T-helper 2 cell treated with Interferon-gamma antibody and Interleukin-4, amounts not matched to agents 100 ng/mL and 5 ng/mL, for 36 hours (primary cell): ENCODE data around the gene EIF4B. TPM values are rescaled to one million over a fixed set of nuclear protein-coding genes. Genes with fewer than 3 reads are reported as not detected.
"Not testable (repeated sequence)": the region's sequence is repeated elsewhere in the genome, so short reads cannot be mapped to it uniquely, and the experiment has no call there.

ENCODE experiments used
- intact Hi-C: fragments of 100-400 bp; cut with micrococcal nuclease; formaldehyde crosslinking; loops from one replicate; pipeline ENCODE4 v1.15.1; 2023
- total RNA-seq: library from RNA; stranded (reverse); gene quantifications from 2 replicates; pipeline ENCODE4 v1.2.3, GENCODE V29; 2022

The EIF4B gene, protein sequence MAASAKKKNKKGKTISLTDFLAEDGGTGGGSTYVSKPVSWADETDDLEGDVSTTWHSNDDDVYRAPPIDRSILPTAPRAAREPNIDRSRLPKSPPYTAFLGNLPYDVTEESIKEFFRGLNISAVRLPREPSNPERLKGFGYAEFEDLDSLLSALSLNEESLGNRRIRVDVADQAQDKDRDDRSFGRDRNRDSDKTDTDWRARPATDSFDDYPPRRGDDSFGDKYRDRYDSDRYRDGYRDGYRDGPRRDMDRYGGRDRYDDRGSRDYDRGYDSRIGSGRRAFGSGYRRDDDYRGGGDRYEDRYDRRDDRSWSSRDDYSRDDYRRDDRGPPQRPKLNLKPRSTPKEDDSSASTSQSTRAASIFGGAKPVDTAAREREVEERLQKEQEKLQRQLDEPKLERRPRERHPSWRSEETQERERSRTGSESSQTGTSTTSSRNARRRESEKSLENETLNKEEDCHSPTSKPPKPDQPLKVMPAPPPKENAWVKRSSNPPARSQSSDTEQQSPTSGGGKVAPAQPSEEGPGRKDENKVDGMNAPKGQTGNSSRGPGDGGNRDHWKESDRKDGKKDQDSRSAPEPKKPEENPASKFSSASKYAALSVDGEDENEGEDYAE
- total RNA-seq = 383 and 386 TPM in 2 replicates

DNA sequence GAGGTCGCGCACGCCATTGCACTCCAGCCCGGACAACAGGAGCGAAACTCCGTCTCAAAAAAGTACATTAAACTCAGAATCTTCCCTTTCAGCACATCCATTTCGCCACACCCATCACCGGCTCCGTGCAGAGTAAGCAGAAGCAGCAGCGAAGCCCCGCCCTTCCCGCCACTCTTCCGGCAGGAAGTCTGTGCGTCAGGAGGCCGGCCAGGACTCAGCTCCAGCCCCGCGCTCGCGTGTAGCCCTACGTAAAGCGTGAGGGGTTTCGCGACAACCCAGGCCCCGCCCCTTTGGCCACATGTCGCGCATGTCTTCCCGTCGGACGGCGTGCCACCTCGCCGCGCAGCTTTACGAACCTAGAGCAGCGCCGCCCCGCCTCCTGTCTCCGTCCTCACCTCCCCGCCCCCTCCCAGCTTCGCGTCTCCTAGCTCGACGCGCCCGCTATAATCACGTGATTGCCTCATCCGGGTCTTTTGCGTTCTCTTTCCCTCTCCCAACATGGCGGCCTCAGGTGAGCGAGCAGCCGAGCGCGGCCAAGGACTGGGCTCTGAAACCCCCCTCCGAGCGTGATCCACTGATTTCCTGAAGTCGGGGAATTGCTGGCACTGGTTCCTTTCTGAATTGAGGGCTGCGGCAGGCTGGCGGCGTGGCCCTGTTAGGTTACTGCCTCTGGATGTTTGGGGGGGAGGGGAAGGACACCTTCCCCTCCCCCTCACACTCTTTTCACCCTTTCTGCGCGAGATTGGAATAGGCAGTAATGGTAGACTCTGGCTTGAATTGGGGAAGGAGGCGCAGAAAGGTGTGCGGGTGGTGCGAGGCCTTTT lies at the start of gene EIF4B:
Gene EIF4B (plus strand): TSS at position 471 of the 824 bp plus-strand sequence. CDS start 28 bp downstream, at position 499.
- intact Hi-C loops = loop anchor here (1.0 to 5.0 kb wide), 8 partner anchors 46 to 955 kb away; partner anchors contain the start of genes AAAS, CSAD, NR4A1 and PCBP2

DNA sequence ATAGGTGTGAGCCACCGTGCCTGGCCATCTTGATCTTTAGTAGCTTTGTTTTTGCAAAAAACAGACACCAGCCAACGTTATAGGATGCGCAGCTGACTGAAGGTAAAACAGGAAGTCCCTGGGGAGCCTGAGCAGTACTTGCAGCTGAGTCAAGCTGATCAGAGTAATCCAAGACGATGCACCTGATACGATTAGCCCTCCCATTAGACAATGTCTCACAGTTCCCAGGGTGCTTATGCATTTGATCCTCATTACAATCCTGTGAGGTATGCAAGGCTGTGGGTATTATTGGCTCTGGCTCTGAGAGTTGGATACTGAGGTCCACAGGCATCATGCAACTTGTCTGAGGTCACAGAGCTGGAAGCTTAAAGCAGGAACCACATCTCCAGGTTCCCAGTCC lies 49.3 kb upstream of the EIF4B start:
- intact Hi-C loops = no loop called here

DNA sequence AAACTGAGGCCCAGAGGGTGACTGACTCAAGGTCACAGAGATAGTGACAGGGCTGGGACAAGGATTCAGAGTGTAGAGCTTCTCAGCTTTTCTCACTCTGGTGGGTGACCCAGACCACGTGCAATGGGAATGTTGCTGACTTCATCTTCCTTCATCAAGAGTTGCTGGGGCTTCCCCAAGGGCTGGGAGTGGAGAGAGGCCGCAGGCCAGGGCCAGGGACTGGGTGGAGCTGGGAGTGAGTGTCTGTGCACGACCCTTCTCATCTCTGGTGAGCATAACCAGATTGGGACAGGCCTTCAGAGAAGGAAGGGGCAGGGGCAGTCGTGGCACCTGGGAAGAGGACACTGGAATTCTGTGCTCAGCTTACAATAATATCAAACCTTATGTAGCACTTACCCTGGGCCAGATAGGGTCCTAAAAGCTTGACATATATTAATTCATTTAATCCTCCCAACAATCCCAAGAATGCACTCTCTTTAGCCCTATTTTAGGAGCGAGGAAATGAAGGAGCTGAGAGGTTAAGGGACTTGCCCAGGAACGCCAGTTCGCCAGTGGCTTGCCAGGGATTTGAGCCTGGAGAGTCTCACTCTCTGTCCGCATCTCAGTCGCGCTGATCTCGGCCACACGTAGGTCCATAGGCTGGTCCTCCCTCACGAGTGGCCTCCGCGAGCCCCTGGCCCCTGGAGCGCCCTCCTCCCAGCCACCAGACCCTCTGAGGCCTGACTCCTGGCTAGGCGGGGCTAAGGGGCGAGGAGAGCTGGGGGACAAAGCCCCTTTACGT lies 41.5 kb upstream of the EIF4B start:
- intact Hi-C loops = no loop called here

DNA sequence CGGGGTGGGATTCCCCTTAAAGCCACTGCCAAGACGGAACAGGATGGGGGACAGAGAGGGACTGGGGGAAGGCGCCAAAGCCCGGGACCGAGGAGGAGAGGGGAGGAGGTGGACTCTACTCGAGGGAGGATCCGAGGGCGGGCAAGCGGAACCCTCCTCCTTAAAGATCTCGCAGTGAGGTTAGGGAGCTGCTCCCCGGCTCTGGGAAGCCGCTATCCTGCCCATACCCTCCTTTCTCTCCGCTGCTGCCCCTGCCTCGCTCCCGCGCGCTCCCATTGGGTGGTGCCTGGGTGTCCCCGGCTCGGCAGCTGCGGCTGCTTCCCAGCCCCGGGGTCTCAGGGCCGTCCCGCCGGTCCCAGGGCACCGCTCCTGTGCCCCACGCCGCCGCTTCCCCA lies 40.9 kb upstream of the EIF4B start:
- intact Hi-C loops = no loop called here

DNA sequence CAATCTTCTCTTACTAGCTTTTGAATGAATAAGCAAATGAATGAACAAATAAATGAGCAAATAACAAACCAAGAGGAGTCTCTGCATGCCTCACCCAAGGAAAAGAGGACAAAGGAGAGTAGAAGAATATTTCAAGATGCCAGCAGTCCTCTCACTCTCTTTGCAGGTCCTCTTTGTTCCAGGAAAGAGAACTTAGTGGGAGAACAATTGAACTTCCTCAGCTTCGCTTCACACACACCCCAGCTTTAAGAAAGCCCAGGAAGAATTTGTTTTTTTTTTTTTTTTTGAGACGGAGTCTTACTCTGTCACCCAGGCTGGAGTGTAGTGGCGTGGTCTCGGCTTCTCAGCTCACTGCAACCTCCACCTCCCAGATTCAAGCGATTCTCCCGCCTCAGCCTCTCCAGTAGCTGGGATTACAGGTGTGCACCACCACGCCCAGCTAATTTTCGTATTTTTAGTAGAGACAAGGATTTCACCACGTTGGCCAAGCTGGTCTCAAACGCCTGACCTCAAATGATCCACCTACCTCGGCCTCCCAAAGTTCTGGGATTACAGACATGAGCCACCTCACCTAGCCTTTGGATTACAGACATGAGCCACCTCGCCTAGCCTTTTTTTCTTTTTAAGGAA lies 37.0 kb upstream of the EIF4B start:
- intact Hi-C loops = no loop called here

DNA sequence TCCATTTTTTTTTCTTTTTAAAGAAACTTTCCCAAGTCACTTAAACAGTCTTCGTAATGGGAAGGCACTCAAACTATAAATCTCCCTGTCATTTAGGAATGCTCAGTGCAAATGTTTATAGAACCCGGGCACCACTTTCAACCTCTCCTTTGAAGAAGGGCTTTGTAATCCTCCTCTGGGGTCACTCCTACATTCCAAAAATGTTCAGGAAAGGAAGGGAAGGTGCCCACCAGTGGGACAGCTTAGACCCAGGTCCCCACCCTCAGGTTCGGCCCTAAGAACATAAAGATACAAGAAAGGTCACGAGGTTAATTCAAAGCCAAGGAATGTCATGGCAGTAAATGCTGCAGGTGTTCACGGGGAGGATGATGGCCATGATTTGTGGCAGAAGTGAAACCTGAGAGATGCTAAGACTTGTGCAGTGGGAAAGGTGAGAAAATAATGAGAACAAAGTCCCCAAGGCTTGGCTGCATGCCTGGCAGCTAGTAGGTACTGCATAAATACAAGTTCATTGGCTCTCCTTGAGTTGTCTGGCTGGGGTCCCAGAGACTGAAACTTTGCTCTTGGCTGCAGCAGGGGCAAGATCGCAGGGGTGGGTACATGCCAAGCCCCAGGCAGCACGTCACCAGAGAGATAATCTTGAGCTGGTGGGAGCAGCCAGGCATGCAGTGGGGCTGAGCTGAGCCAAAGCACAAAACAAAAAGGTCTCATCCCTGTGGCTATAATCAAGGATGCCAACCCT lies 36.3 kb upstream of the EIF4B start:
- intact Hi-C loops = no loop called here

DNA sequence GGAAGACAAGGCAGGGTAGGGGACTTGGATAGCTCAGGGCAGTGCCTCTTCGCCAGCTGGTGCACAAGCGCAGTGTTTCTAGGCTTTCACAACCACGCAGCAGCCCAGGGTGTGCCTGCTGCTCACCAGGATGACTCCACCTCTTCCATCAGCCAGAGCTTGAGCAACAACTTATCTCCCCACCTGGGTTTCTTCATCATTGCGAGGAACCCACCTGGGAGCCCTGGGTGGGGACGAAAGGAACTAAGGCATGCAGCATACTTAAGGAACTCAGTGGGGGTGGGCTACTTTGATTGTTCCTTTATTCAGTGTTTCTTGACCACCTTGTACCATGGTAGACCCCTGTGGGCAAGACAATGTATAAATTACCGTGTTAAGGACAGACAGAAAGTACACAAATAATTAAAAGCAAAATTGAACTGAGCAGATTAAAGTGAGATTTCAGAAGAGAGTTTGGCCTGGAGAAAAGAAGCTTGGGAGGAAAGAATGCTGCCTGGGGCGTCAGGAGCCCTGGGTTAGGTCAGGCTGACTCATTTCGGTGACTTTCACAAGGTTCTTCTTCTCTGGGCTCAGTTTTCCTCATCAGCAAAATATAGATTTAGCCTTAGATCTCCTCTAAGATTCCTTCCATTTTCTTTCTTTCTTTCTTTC lies 34.5 kb upstream of the EIF4B start:
- intact Hi-C loops = no loop called here

DNA sequence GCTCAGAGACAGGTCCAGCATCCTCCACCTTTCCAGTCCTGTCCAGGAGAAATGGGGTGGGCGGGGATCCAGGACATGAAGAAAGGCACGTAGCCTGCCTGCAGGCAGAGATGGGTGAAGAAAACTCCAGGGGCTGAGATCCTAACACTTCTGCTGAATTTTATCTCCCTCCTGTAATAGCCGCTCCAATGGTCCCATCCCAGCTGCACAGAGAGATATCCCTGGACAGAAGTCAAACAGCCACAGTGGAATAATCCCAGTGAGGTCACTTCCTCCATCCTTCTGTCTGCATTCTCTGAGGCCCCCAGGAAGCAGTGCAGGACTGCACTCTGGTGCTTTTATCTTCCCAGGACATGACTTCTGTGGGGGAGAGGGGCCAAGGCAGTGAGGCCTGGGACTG lies 31.1 kb upstream of the EIF4B start:
- intact Hi-C loops = no loop called here

DNA sequence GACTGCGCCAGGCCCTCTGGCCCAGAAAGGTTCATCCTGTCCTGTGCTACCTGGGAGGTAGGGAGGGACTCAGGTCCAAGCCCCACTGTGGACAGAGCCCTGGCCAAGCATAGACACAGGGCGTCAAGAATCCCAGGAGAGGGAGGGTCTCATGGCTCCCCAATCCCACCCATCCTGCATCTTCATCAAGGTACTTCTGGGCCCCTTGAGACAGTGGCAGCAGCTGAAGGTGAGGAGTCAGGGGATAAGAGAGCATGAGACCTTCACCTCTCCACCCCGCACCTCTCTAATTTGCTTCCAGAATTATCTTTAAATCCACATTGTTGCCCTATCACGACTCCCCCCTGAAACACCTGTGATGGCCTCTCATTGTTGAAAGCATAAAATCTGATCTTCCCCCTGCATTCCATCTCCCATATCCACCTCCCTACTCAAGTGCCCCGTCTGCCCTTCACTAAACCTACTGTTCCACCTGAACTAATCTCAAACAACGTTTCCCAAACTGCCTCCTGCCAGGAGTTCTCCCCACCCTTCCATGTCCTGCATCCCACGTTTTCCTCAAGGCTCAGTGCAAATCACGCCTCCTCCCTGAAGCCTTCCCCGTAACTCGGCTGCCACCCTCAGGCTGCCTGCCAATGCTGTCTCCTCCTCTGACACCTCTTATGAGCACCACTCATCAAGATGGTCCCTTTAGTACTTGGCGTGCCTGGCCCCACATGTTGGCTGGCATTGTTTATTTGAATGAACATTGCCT lies 30.3 kb upstream of the EIF4B start:
- intact Hi-C loops = no loop called here

DNA sequence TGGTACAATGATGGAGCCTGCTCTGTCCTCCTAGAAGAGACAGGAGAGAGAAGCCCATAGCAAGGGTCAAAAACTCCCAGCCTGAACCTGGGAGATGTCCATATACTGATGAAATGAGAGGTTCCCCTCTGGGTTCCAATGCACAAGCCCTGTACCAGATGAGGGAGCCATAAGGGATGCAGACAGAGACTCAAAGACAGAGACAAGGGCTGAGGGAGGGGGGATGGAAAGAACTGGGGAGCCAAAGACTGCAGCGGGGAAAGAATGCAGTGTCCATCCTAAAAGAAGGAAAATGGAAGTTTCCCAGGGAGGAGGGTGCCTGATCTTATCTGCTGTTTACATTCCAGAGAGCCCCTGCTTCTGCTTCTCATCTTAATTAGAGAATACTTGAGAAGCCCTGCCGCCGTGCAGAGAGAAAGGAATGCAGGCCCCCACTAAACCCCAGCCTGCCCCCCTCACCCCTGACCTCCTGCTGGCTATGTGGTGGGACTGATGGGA lies 29.6 kb upstream of the EIF4B start:
- intact Hi-C loops = no loop called here

DNA sequence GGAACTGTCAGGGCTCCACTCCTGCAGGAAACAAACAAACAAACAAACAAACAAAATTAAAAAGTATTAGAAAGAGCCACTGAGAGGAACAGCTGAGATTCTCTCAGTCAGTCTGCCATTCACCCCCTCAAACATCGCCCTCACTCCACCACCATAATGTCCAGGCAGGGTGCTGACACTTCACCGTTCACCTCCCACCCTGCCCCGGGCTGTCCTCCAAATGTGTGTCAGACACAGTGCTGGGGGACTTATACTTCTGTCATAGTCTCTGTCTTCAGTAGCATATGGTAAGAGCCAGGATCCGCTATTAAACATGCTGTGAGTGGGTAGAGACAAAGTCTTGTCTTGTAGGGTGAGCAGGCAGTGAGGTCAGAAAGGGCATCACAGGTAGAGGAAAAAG lies 29.1 kb upstream of the EIF4B start:
- intact Hi-C loops = no loop called here

DNA sequence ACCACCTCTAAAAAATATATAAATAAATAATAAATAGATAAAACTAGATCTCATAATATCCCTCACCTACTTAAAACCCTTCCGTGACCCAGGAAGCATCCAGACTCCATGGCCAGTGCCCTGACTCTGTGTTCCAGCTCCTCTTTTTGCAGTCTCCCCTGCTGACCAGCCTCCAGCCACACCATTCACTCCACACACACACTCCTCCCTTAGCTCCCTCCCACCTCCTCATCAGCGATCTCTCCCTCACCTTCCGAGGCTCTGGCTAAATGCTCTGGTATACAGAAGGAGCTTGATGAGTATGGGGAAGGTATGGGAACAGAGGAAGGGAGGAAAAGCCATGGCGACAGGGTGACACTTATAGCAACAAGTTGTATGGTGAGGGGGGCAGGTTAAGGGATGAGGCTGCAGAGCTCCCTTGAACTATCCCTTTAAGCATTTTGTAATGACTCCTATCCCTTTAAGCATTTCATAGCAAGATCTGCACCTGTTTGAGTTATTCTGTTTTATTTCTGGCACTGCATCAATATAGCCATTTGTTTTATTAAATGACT lies 26.1 kb upstream of the EIF4B start:
- intact Hi-C loops = loop anchor here (2.0 kb wide), 1 partner anchor 823 kb away; no protein-coding TSS in a partner anchor

DNA sequence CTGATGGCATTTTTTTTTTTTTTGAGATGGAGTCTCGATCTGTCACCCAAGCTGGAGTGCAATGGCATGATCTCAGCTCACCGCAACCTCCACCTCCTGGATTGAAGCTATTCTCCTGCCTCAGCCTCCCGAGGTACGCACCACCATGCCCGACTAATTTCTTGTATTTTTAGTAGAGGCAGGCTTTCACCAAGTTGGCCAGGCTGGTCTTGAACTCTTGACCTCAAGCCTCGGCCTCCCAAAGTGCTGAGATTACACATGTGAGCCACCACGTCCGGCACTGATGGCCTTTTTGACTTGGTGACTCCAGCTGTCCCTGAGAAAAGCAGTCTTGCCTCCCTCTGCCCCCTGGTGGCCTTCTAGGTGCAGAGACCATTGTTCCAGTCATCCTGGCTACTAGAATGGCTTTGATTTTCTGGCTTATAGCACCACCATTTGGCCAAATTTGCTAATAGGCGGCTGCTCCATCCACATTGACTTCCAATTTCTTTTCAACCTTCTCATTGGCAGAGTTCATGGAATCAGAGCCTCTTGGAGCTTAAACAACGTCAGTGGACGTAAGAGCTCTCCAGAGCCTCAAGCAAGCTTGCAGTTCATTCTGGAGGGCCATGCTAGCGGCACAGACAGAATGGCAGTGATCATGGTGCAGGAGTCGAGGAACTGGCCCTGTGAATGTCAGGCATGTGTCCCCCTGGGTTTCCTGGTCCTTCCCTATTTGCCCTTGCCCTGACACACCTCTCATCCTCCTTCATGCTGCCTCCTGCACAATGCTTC lies 25.4 kb upstream of the EIF4B start:
- intact Hi-C loops = loop anchor here (1.0 to 2.0 kb wide), 2 partner anchors 97 to 824 kb away; no protein-coding TSS in a partner anchor

DNA sequence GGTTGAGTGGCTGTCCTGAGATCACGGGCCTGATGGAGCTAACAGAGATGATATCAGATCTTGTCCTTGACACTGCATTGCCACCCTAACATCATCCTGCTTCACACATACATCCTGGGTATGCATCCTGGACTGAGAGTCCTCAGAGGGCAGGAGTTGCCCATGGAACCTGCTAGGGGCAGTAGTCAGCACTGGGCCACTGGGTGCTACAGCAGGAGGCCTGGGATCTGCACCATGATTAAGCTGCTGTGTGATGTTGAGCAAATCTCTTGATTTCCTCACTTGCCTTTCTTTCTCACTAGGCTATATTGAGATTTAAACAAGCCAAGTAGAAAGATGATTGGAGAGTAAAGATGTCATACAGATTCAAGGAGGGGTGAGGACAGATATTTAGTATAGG lies 22.1 kb upstream of the EIF4B start:
- intact Hi-C loops = no loop called here

DNA sequence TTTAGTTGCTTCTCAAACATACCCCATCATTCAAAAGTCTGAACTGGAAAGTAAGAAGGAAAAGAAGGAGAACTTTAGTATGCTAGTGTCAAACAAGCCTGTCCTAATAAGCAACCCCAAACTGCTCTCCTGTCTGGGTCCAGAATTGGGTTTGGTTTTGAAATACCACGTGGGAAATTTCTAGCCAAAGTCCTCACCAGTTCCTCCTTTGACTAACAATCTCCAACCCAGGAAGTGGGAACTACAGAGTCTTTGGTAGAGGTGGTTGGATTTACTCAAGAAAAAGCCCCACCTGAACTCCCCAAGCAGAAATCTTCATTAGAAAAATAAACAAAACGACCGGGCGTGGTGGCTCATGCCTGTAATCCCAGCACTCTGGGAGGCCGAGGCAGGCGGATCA lies 17.4 kb upstream of the EIF4B start:
- intact Hi-C loops = no loop called here

DNA sequence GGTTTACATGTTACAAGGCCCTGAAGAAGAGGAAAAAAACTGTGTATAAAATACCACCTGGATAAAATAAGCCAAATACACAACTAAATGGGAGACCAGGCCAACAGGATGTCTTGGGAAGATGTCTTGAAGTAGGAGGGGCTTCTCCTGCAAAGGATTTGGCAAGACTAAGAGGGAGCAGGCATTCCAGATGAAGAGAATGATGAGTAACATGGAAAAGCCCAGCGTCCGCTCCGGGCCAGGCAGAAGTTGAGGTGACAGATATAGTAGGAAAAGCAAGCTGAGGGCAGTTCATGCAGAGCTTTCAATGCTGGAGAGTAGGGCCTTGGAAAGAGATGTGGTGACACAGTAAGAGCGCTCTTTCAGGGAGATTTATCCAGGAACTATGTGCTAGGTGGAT lies 16.1 kb upstream of the EIF4B start:
- intact Hi-C loops = no loop called here

DNA sequence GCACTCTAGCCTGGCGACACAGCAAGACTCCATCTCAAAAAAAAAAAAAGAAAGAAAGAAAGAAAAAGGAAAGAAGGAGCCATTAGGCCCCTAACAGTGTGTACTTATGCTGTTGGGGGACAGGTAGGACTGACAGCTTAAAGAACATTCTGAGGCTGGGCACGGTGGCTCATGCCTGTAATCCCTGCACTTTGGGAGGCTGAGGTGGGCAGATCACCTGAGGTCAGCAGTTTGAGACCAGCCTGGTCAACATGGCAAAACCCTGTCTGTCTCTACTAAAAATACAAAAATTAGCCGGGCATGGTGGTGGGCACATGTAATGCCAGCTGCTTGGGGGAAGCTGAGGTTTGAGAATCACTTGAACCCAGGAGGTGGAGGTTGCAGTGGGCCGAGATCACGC lies 14.0 kb upstream of the EIF4B start:
- intact Hi-C loops = not testable (repeated sequence)
